Measurements from ENCODE around the gene ATL3. TPM values are rescaled to one million over a fixed set of nuclear protein-coding genes. Genes with fewer than 3 reads are reported as not detected.

Gene ATL3
- total RNA-seq, 1 experiment from 2014 or later, result 24.0 TPM

DNA sequence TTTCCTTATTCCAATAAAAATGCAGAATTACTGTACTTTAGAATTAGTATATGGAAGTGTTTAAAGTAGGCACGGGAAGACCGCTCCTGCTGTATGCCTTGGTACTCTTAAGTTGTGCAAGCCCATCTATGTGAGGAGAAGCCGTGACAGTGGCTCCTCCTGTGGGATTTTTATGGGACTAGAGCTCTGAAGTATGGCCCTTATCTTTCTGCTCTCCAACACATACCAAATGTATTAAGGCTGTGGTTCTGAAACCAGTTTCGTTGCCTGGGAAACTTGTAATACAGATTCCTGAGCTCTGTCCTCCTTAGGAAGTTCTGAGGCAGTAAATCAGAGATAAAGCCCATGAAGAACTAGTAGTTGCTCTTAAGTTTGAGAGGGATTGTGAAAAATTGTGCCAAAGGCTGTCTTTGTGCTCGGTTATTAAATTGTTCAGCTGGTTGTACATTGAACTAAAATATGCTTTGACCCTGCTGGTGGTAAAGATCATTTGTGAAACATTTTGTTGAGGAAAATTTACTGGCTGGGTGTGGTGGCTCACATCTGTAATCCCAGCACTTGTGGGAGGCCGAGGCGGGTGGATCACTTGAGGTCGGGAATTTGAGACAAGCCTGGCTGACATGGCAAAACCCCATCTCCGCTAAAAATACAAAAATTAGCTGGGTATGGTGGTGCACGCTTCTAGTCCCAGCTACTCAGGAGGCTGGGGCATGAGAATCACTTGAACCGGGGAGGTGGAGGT lies 39.5 kb upstream of the ATL3 start:
- Histone ChIP-seq H2BK120ac (ENCODE audit: low read depth, low read length, poor library complexity, severe bottlenecking) (no peak overlapping the region), H3K9me3 (ENCODE audit: control insufficient read depth, low read depth, low read length) (no peaks in the 10 kb centered on the region), H2AFZ (ENCODE audit: low read length) (no peak overlapping the region), H3K18ac (ENCODE audit: insufficient read length, low read depth, low read length) (no peak overlapping the region), H4K8ac (replicated peaks; ENCODE audit: insufficient read length, low read depth, low read length) (no peak overlapping the region), H4K20me1 (ENCODE audit: control insufficient read depth, insufficient read depth, insufficient read length) (no peaks in the 10 kb centered on the region), H2BK12ac (ENCODE audit: insufficient read length, low read depth, low read length) (no peak overlapping the region), H3K14ac (ENCODE audit: insufficient read depth, low read length) (no peak overlapping the region), H2BK5ac (ENCODE audit: insufficient read length, low read length) (no peak overlapping the region), H3K56ac (ENCODE audit: insufficient read length, low read depth, low read length) (no peak overlapping the region), H3K23me2 (ENCODE audit: insufficient read length, low read depth, low read length, poor library complexity, severe bottlenecking) (no peaks in the 10 kb centered on the region), H2AK5ac (ENCODE audit: insufficient read length, low read length) (no peak overlapping the region), H3K4me1 (ENCODE audit: insufficient read depth, low read length) (no peaks in the 10 kb centered on the region), H3K4me2 (ENCODE audit: insufficient read depth, insufficient read length, low read length) (no peak overlapping the region), H3K4ac (ENCODE audit: low read depth, low read length) (no peak overlapping the region), H2BK20ac (ENCODE audit: low read depth, low read length, poor library complexity, severe bottlenecking) (no peak overlapping the region), H3K79me2 (ENCODE audit: insufficient read depth, low read length) (peaks cover 3% of the 10 kb centered on the region; the same call in 1 of the 2 replicates), H3K79me1 (ENCODE audit: insufficient read depth, low read depth, low read length, poor library complexity, severe bottlenecking) (peaks cover 3% of the 10 kb centered on the region), H4K91ac (ENCODE audit: insufficient read length, low read depth, low read length) (no peak overlapping the region), H3T11ph (ENCODE audit: low read length) (no peak overlapping the region), H3K9ac (ENCODE audit: extremely low read depth, insufficient read length, low read length) (no peak overlapping the region), H3K23ac (ENCODE audit: insufficient read length, low read depth, low read length) (no peak overlapping the region), H2BK15ac (ENCODE audit: low read depth, low read length) (no peak overlapping the region), H3K27me3 (ENCODE audit: insufficient read depth, low read length) (no peaks in the 10 kb centered on the region), H4K5ac (ENCODE audit: insufficient read length, low read depth, low read length) (no peak overlapping the region), H3K27ac (ENCODE audit: insufficient read length, low read depth, low read length) (no peak overlapping the region)
- TF ChIP-seq, protein P1, sequence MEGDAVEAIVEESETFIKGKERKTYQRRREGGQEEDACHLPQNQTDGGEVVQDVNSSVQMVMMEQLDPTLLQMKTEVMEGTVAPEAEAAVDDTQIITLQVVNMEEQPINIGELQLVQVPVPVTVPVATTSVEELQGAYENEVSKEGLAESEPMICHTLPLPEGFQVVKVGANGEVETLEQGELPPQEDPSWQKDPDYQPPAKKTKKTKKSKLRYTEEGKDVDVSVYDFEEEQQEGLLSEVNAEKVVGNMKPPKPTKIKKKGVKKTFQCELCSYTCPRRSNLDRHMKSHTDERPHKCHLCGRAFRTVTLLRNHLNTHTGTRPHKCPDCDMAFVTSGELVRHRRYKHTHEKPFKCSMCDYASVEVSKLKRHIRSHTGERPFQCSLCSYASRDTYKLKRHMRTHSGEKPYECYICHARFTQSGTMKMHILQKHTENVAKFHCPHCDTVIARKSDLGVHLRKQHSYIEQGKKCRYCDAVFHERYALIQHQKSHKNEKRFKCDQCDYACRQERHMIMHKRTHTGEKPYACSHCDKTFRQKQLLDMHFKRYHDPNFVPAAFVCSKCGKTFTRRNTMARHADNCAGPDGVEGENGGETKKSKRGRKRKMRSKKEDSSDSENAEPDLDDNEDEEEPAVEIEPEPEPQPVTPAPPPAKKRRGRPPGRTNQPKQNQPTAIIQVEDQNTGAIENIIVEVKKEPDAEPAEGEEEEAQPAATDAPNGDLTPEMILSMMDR (conservative IDR thresholded peaks at IDR 0.05), result no peak; the same call in 2 of the 3 replicates
- no peak overlapping the region for H3K4me3 Mint-ChIP-seq
- DNase-seq, result no peak
- peaks cover 0 to 4% (median 2%) of the 10 kb centered on the region in 3 experiments; a peak in 3 of 7 replicates for H3K36me3 Mint-ChIP-seq (ENCODE audit: insufficient read depth in 1 of 3, low read depth in 3 of 3)
- peaks cover 7 to 13% of the 10 kb centered on the region in 2 experiments; a peak in 3 of 4 replicates for H3K4me1 Mint-ChIP-seq
- no peaks in the 10 kb centered on the region for H3K27me3 Mint-ChIP-seq (ENCODE audit: low read depth)
- no peaks in the 10 kb centered on the region for H3K9me3 Mint-ChIP-seq
- WGBS (ENCODE audit: extremely low coverage, insufficient read length, low lambda C conversion rate), result no CpG with 5 or more reads among the region's 11 CpGs
- H3K27ac Mint-ChIP-seq, result peak overlapping the region; percentile 21 to 63 (median 21); a peak in 3 of 7 replicates

All from H9 (cell line).